ENCODE measurements around the gene KRTAP12-4.
"Not testable (repeated sequence)": the region's sequence is repeated elsewhere in the genome, so short reads cannot be mapped to it uniquely, and the experiment has no call there.

The KRTAP12-4 gene

GRCh38 chr21:44630440-44630839 is 24.0 kb downstream of the KRTAP12-4 start:
- H3K9ac ChIP-seq (ENCODE audit: low read depth, low read length), result no peak overlapping the region
- no peaks in the 10 kb centered on the region for H3K4me1 ChIP-seq (ENCODE audit: insufficient read depth, low read length)
- no peak overlapping the region for H2AFZ ChIP-seq (ENCODE audit: low read depth, low read length)
- DNase-seq, result no peak
- H4K20me1 ChIP-seq (ENCODE audit: insufficient read depth, low read length), result no peaks in the 10 kb centered on the region
- TF ChIP-seq EZH2 (IDR thresholded peaks at IDR 0.05; ENCODE audit: borderline replicate concordance, low read depth, low read length, severe bottlenecking), result no peak
- TF ChIP-seq, protein P1, sequence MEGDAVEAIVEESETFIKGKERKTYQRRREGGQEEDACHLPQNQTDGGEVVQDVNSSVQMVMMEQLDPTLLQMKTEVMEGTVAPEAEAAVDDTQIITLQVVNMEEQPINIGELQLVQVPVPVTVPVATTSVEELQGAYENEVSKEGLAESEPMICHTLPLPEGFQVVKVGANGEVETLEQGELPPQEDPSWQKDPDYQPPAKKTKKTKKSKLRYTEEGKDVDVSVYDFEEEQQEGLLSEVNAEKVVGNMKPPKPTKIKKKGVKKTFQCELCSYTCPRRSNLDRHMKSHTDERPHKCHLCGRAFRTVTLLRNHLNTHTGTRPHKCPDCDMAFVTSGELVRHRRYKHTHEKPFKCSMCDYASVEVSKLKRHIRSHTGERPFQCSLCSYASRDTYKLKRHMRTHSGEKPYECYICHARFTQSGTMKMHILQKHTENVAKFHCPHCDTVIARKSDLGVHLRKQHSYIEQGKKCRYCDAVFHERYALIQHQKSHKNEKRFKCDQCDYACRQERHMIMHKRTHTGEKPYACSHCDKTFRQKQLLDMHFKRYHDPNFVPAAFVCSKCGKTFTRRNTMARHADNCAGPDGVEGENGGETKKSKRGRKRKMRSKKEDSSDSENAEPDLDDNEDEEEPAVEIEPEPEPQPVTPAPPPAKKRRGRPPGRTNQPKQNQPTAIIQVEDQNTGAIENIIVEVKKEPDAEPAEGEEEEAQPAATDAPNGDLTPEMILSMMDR (IDR thresholded peaks at IDR 0.05; ENCODE audit: borderline replicate concordance, extremely low read depth, low read length, poor library complexity, severe bottlenecking), result no peak
- H3K27me3 ChIP-seq (ENCODE audit: insufficient read depth, low read length, poor library complexity), result no peaks in the 10 kb centered on the region
- no peak overlapping the region for H3K27ac ChIP-seq (ENCODE audit: low read length)
- no peak overlapping the region for H3K4me3 ChIP-seq (ENCODE audit: low read depth in 1 of 2, low read length in 2 of 2)
- H3K9me3 ChIP-seq (ENCODE audit: insufficient read depth, low read length, severe bottlenecking), result peaks cover 5% of the 10 kb centered on the region
- no peak overlapping the region for H3K4me2 ChIP-seq (ENCODE audit: insufficient read depth, low read length)
- no peaks in the 10 kb centered on the region for H3K36me3 ChIP-seq (ENCODE audit: insufficient read depth, low read length)
- no peak for ATAC-seq (ENCODE audit: insufficient read depth, low read depth)
- no peaks in the 10 kb centered on the region for H3K79me2 ChIP-seq (ENCODE audit: insufficient read depth, low read length)

- Histone ChIP-seq H3K79me2 (ENCODE audit: insufficient read depth, low read length) (no peaks in the 10 kb centered on the region), H3K27me3 (ENCODE audit: insufficient read depth, low read length, poor library complexity) (no peaks in the 10 kb centered on the region), H2AFZ (ENCODE audit: low read depth, low read length) (no peak overlapping the region), H3K27ac (ENCODE audit: low read length) (no peak overlapping the region), H3K36me3 (ENCODE audit: insufficient read depth, low read length) (no peaks in the 10 kb centered on the region), H3K4me2 (ENCODE audit: insufficient read depth, low read length) (no peak overlapping the region), H3K9me3 (ENCODE audit: insufficient read depth, low read length, severe bottlenecking) (peaks cover 9% of the 10 kb centered on the region), H4K20me1 (ENCODE audit: insufficient read depth, low read length) (no peaks in the 10 kb centered on the region), H3K9ac (ENCODE audit: low read depth, low read length) (no peak overlapping the region), H3K4me1 (ENCODE audit: insufficient read depth, low read length) (no peaks in the 10 kb centered on the region), H3K4me3 (ENCODE audit: low read depth in 1 of 2, low read length in 2 of 2) (no peak overlapping the region)
- ATAC-seq (ENCODE audit: insufficient read depth, low read depth) (no peak), DNase-seq (no peak)
- TF ChIP-seq, protein P1 (IDR thresholded peaks at IDR 0.05; ENCODE audit: borderline replicate concordance, extremely low read depth, low read length, poor library complexity, severe bottlenecking), result no peak
- no peak for TF ChIP-seq EZH2 (IDR thresholded peaks at IDR 0.05; ENCODE audit: borderline replicate concordance, low read depth, low read length, severe bottlenecking)
Measured at GRCh38 chr21:44628707-44629391, 25.6 kb downstream of the KRTAP12-4 start.

DNA sequence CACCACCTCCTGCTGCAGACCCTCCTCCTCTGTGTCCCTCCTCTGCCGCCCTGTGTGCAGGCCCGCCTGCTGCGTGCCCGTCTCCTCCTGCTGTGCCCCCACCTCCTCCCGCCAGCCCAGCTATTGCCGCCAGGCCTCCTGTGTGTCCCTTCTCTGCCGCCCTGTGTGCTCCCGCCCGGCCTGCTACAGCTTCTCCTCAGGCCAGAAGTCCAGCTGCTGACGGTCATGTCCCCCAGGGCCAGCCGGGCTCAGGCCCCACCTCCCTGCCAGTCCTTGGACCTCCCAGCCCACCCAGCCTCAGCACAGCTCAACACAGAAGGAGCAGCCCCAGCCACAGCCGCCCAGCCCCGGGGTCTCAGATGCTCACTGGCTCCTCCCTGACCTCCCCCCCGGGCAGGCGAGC is 26.6 kb downstream of the KRTAP12-4 start:
- H3K36me3 ChIP-seq (ENCODE audit: insufficient read depth, low read length); H4K20me1 ChIP-seq (ENCODE audit: insufficient read depth, low read length); H3K4me2 ChIP-seq (ENCODE audit: insufficient read depth, low read length); H3K4me3 ChIP-seq (ENCODE audit: low read depth in 1 of 2, low read length in 2 of 2); ATAC-seq (ENCODE audit: insufficient read depth, low read depth); DNase-seq; H3K4me1 ChIP-seq (ENCODE audit: insufficient read depth, low read length); H3K9ac ChIP-seq (ENCODE audit: low read depth, low read length); H3K79me2 ChIP-seq (ENCODE audit: insufficient read depth, low read length); H3K27me3 ChIP-seq (ENCODE audit: insufficient read depth, low read length, poor library complexity); H3K27ac ChIP-seq (ENCODE audit: low read length); H2AFZ ChIP-seq (ENCODE audit: low read depth, low read length): not testable (repeated sequence)
- H3K9me3 ChIP-seq (ENCODE audit: insufficient read depth, low read length, severe bottlenecking), result peaks cover 11% of the 10 kb centered on the region

GRCh38 chr21:44627181-44627822 is 27.2 kb downstream of the KRTAP12-4 start:
- ATAC-seq (ENCODE audit: insufficient read depth, low read depth); H3K4me3 ChIP-seq (ENCODE audit: low read depth in 1 of 2, low read length in 2 of 2); H3K9ac ChIP-seq (ENCODE audit: low read depth, low read length); H4K20me1 ChIP-seq (ENCODE audit: insufficient read depth, low read length); DNase-seq; H3K79me2 ChIP-seq (ENCODE audit: insufficient read depth, low read length); H2AFZ ChIP-seq (ENCODE audit: low read depth, low read length); H3K27ac ChIP-seq (ENCODE audit: low read length); H3K4me2 ChIP-seq (ENCODE audit: insufficient read depth, low read length); H3K4me1 ChIP-seq (ENCODE audit: insufficient read depth, low read length); H3K27me3 ChIP-seq (ENCODE audit: insufficient read depth, low read length, poor library complexity); H3K36me3 ChIP-seq (ENCODE audit: insufficient read depth, low read length): not testable (repeated sequence)
- H3K9me3 ChIP-seq (ENCODE audit: insufficient read depth, low read length, severe bottlenecking), result peaks cover 15% of the 10 kb centered on the region
